KMS-11 (cell line): ENCODE data around the gene GPR31.

Source experiments
- H2AFZ ChIP-seq: fragments of 200-600 bp; sonication (generic); 2 replicates; pipeline ENCODE4 v1.6.1; 2016; ENCODE audit warnings: antibody characterized with exemption, mixed run types, low read depth
- H3K27ac ChIP-seq: fragments of 200-600 bp; sonication (generic); 2 replicates; pipeline ENCODE4 v1.6.1; 2016; ENCODE audit warnings: mild to moderate bottlenecking, mixed run types
- H3K27me3 ChIP-seq: fragments of 200-600 bp; sonication (generic); 2 replicates; pipeline ENCODE4 v1.6.1; 2017; ENCODE audit warnings: mild to moderate bottlenecking, low read depth, mixed run types, moderate library complexity; ENCODE audit not compliant: insufficient read depth
- H3K36me3 ChIP-seq: fragments of 200-600 bp; sonication (generic); 2 replicates; pipeline ENCODE4 v1.6.1; 2017; ENCODE audit warnings: mild to moderate bottlenecking, mixed run types; ENCODE audit not compliant: insufficient read depth
- H3K4me1 ChIP-seq: fragments of 200-600 bp; sonication (generic); 2 replicates; pipeline ENCODE4 v1.6.1; 2016; ENCODE audit warnings: mild to moderate bottlenecking, low read depth, mixed run types; ENCODE audit not compliant: poor library complexity, severe bottlenecking
- H3K4me2 ChIP-seq: fragments of 200-600 bp; sonication (generic); 2 replicates; pipeline ENCODE4 v1.7.0; 2016; ENCODE audit warnings: mild to moderate bottlenecking, mixed run types
- H3K4me3 ChIP-seq: fragments of 200-600 bp; sonication (generic); IDR thresholded peaks from 2 replicates; pipeline ENCODE4 v1.6.1; 2017; ENCODE audit warnings: low read depth, low read length, mixed read lengths; ENCODE audit not compliant: insufficient read depth
- H3K79me2 ChIP-seq: fragments of 200-600 bp; sonication (generic); 2 replicates; pipeline ENCODE4 v1.6.1; 2016; ENCODE audit warnings: low read depth, mixed run types; ENCODE audit not compliant: insufficient read depth
- H3K9ac ChIP-seq: fragments of 200-600 bp; sonication (generic); 2 replicates; pipeline ENCODE4 v1.6.1; 2016; ENCODE audit warnings: mild to moderate bottlenecking, mixed run types
- H4K20me1 ChIP-seq: fragments of 200-600 bp; sonication (generic); 2 replicates; pipeline ENCODE4 v1.6.1; 2016; ENCODE audit warnings: mild to moderate bottlenecking, mixed run types; ENCODE audit not compliant: insufficient read depth
- CTCF ChIP-seq: fragments of 200-600 bp; sonication (generic); conservative IDR thresholded peaks from 2 replicates; pipeline ENCODE4 v1.6.1; 2017; ENCODE audit warnings: low read depth, mild to moderate bottlenecking, antibody characterized with exemption, low read length, moderate library complexity, mixed read lengths

GPR31 gene

GRCh38 chr6:167113935-167114910 lies 43.6 kb downstream of the GPR31 start:
- Histone ChIP-seq H3K9ac (no peak overlapping the region), H3K79me2 (no peaks in the 10 kb centered on the region), H3K36me3 (no peaks in the 10 kb centered on the region), H3K4me1 (no peaks in the 10 kb centered on the region), H3K27me3 (no peaks in the 10 kb centered on the region), H2AFZ (no peak overlapping the region), H3K4me3 (no peak overlapping the region), H3K27ac (no peak overlapping the region), H4K20me1 (no peaks in the 10 kb centered on the region), H3K4me2 (no peak overlapping the region)
- TF ChIP-seq CTCF = no peak

GRCh38 chr6:167113047-167113754 lies 44.6 kb downstream of the GPR31 start:
- no peak for TF ChIP-seq CTCF
- H3K4me3 ChIP-seq = no peak overlapping the region
- no peaks in the 10 kb centered on the region for H3K79me2 ChIP-seq
- no peaks in the 10 kb centered on the region for H3K36me3 ChIP-seq
- H3K9ac ChIP-seq = no peak overlapping the region
- H2AFZ ChIP-seq = no peak overlapping the region
- no peaks in the 10 kb centered on the region for H3K4me1 ChIP-seq
- no peak overlapping the region for H3K4me2 ChIP-seq
- no peaks in the 10 kb centered on the region for H4K20me1 ChIP-seq
- no peak overlapping the region for H3K27ac ChIP-seq
- H3K27me3 ChIP-seq = no peaks in the 10 kb centered on the region

GRCh38 chr6:167112421-167112820 lies 45.4 kb downstream of the GPR31 start:
- Histone ChIP-seq H2AFZ (no peak overlapping the region), H3K4me2 (no peak overlapping the region), H3K27me3 (no peaks in the 10 kb centered on the region), H3K27ac (no peak overlapping the region), H3K9ac (no peak overlapping the region), H3K79me2 (no peaks in the 10 kb centered on the region), H3K4me3 (no peak overlapping the region), H3K4me1 (no peaks in the 10 kb centered on the region), H4K20me1 (no peaks in the 10 kb centered on the region), H3K36me3 (no peaks in the 10 kb centered on the region)
- TF ChIP-seq CTCF = no peak

GRCh38 chr6:167111597-167111996 lies 46.2 kb downstream of the GPR31 start:
- no peak for TF ChIP-seq CTCF
- Histone ChIP-seq H4K20me1 (no peaks in the 10 kb centered on the region), H3K4me1 (no peaks in the 10 kb centered on the region), H3K9ac (no peak overlapping the region), H3K79me2 (no peaks in the 10 kb centered on the region), H2AFZ (no peak overlapping the region), H3K36me3 (no peaks in the 10 kb centered on the region), H3K27ac (no peak overlapping the region), H3K4me2 (no peak overlapping the region), H3K27me3 (no peaks in the 10 kb centered on the region), H3K4me3 (no peak overlapping the region)
